DMS153 (cell line): ENCODE measurements around the gene DPY19L1.
"Not testable (repeated sequence)": the region's sequence is repeated elsewhere in the genome, so short reads cannot be mapped to it uniquely, and the experiment has no call there.

Source experiments
- DNase-seq: peaks from one replicate; lab custom pipeline; 2025; lab: John Stamatoyannopoulos, UW

Gene DPY19L1

DNA sequence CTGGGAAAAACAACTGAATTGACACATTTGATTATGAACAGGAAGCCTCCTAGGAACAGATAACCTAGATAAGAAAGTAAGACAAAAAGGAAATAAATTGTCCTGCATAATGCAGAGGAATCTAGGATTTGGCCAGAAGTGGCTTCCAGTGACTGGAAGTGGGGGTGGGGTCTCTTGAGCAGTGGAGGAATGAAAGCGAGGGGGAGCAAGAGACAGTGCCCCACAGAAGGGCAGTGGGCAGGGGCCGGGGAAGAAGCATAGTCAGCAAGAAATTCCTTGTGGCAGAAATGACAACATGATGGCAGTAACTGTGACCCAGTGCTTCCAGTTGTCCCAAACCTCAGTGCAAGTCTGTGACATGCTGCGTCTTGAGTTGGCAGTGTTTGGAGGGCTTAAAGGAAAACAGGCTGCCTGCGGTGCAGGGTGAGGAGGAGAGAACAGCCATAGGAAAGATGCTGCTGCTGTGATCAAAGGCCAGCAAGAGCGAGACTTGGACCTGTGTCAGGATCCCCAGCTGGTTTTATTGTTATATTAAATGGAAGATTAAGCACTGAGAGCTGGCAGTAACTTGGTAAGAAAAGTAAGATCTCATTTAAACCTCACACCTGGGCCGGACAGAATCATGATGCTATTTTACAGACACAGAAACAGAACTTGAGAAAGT lies 119.0 kb downstream of the DPY19L1 start:
- not testable (repeated sequence) for DNase-seq

DNA sequence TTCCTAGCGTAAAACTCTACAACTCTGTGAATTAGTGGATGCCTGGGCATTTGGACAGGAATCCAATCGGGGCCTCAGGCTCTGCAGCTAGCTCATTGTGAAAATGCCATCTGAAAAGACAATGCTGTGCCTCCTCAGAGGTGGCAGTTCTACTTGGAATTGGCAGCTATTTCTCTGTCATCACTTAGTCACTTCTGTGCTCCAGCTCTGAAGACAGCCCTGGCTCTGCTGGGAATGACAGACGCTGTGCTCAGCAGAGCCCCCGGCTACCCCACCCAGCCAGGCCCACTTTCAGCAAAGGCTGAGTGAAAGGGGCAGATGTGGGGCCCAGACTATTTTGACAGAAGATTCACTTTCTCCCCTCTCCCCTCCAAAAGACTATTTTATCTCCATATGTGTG lies 119.8 kb downstream of the DPY19L1 start:
- DNase-seq = not testable (repeated sequence)

DNA sequence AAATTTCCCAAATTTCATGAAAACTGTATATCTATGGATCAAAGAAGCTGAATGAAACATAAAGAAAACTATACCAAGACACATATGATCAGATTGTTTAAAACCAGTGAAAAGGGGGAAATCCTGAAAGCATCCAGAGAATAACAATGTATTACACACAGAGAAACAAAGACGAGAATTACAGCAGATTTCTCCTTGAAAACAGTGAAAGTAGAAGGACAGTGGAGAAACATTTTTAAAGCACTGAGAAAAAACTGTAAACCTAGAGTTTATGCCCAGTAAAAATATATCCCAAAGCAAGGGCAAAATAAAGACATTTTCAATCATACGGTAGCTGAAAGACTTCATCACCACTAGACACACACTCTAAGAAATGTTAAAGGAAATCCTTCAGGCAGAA lies 121.0 kb downstream of the DPY19L1 start:
- DNase-seq = no peak

GRCh38 chr7:34912236-34912635 lies 125.0 kb downstream of the DPY19L1 start:
- DNase-seq = no peak

GRCh38 chr7:34906266-34906850 lies 130.9 kb downstream of the DPY19L1 start:
- DNase-seq = not testable (repeated sequence)

DNA sequence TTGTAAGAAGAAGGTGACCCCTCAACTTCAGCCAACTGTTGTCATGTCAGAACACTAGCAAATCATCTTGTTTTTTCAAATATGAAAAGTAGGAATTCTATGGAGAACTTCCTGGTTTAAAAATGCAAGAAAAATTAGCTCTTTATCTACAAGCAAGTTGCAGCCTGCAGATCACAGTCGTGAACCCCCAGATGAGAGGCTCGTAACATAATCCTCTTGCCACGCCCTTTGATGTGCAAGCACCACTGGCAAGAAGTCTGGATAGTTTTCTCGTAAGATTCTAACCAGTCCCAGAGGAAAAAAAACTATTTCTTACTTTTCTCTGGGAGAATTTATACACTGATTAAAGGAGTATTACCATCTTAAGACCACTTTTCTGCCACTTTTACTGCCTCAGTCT lies 132.3 kb downstream of the DPY19L1 start:
- DNase-seq = no peak

DNA sequence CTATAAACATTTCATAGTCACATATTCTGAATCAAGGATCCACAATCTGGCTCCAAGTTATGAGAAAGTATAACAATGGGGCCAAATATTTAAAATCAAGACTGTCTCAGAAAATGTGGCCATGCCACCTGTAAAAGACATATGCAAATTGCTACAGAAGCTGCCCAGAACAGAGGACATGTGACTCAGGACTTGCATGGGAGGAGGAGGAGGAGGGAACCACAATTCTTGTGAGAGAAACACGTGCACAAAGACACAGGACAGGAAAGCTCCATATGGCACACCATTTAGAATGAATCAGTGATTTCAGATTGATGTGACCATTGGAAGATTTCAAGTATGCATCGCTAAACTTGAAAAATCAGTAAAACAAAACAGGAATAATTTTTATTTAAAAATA lies 133.4 kb downstream of the DPY19L1 start:
- not testable (repeated sequence) for DNase-seq

- DNase-seq = no peak
Measured at GRCh38 chr7:34902182-34902581, 135.1 kb downstream of the DPY19L1 start.

GRCh38 chr7:34900891-34901513 lies 136.3 kb downstream of the DPY19L1 start:
- DNase-seq = no peak

- DNase-seq = no peak
Measured at GRCh38 chr7:34895202-34895601, 142.1 kb downstream of the DPY19L1 start.

DNA sequence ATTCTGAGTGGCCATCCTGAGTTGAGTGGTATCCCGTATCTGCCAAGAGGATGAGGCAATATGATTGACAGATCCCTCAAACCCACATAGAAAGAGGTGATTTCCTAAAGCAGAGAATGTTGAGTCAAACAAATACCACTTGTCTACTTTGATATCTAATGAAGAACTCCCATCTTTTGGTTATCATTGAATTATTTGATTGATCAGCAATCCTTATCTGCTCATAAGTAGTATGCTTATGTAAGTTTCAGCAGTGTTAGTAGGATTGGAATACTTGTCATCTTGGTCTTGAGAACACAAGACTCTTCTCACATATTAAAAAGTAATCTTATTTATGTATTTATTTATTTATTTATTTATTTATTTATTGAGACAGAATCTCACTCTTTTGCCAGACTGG lies 147.3 kb downstream of the DPY19L1 start:
- no peak for DNase-seq

GRCh38 chr7:34886856-34887255 lies 150.4 kb downstream of the DPY19L1 start:
- DNase-seq = no peak

DNA sequence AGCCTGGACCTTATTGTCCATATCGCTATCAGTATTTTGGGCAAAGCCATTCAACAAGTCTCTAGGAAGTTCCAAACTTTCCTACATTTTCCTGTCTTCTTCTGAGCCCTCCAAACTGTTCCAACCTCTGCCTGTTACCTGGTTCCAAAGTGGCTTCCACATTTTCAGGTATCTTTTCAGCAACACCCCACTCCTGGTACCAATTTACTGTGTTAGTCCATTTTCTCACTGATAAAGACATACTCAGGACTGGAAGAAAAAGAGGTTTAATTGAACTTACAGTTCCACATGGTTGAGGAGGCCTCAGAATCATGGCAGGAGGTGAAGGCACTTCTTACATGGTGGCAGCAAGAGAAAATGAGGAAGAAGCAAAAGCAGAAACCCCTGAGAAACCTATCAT lies 153.4 kb downstream of the DPY19L1 start:
- DNase-seq = not testable (repeated sequence)

DNA sequence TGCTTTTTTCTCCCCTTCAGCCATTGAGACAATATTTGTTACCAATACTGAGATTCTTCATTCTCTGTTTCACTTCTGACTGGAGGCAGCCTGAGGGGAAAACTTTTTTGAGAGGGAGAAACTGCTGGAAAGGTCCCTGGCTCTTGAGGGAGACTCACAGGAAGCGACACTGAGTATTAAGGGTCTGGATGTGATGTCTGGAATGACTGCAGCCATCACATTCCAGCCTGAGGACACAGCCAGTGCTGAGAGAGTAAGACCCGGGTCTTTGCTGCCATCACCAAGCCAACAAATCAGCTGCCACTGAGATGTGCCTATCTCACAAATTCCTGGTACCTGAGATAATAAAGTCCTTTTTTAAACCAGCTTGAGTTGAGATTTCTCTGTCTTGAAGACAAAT lies 157.4 kb downstream of the DPY19L1 start:
- DNase-seq = no peak

DNA sequence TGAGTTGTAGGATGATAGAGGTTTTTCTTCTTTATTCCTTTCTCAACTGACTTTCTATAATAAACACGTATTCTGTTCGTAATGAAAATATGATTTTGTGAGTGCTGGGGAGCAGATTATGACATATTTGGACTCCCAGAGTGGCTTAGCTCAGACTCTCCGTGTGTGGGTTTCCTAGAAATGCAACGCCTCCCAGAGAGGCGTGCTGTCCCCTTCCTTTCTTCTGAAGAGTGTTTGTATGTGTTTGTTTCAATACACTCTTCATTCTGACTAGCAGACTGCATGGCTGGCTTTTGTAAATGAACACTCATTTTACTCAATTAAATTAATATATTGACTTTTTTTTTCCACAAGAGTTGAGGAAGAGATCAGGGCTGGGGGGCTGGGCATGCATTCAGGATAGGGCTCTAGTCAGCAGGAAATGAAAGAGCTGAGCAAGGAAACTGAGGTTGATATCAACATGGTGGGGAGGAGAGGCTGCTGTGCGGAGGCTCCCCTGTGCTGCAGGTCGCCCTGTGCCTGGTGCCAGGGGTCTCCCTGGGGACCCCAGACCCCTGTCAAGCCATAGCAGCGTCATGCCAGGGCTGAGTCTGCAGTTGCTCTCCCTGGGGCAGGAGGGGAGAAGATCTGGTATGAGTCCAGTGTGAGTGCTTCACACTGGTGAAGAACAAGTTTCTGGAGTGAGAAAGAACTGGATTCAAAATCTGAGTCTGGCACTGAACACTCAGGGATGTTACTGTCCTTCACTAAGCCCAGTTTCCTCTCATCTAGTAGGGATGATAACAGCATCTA lies 158.1 kb downstream of the DPY19L1 start:
- not testable (repeated sequence) for DNase-seq
